ENCODE data around the gene DPF1.

Gene DPF1

DNA sequence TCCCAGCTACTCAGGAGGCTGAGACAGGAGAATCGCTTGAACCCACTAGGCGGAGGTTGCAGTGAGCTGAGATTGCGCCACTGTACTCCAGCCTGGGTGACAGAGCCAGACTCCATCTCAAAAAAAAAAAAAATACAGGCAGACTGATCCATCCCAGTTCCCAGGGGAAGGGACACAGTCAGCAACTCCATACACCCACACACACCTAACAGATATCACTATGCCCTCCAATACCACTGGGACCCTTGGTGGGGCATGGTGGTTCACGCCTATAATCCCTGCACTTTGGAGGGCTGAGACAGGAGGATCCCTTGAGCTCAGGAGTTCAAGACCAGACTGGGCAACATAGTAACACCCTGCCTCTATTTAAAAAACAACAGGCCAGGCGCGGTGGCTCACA lies 2.6 kb downstream of the DPF1 start:
- DNase-seq (ENCODE audit: low read depth in 2 of 2) = no peak

- no peak for DNase-seq (ENCODE audit: low read depth in 2 of 2)
These were observed 4.8 kb downstream of the DPF1 start for GRCh38 chr19:38219221-38219620.

DNA sequence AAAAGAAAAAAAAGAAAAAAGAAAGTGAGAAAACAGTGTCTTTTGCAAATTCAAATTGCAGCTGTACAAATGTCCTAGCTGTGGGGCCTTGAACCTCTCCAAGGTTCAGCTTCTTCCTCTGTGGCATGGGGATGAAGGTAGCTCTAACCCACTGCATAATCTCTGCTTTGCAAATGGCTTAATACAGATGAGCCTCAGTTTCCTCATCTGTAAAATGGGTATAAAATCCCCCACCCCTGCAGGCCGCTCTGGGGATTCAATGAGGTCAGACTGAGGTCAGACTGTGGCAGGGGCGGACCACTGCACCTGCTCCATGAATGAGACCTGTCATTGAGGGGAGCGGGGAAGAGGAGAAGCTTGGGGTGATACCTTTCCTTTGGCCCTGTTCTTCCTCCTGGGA lies 5.8 kb downstream of the DPF1 start:
- no peak for DNase-seq (ENCODE audit: low read depth in 2 of 2)

DNA sequence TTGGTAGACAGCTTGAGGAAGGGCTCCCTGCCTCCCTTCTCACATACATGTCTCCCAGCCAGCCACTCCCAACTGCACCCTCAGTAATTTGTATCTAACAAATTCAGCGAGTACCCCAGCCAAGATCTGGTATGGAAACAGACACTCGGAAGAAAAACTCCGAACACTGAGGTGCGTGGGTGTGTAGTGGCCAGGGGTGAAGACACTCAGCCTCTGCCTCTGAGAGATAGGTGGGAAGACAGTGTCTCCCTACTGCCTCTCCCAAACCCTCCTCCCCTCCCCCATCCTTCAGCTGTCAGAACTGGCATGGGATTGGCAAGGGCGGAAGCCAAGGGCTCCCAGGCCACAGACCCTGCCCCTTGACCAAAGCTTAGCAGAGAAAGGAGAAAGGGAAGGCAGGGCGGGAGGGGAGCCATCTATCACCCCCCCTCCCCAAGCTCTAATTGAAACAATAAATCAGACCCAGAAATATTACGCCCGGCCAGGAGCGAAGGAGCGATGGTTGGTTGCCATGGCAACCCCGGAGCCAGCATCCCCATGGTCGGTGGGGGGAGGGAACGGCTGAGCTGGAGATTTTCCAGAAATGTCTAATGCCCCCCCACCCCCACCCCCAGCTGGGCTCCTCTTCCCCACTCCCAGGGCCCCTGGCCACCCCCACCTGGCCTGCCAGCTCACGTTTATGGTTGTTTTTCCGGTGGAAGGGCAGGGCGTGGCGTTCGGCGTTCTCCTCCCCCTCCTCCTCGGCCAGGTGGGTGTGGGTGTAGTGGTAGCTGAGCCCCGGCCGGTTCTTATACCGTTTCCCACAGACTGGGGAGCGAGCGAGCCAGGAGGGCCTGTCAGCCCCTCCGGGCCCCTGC lies 7.0 kb downstream of the DPF1 start:
- no peak for DNase-seq (ENCODE audit: low read depth in 2 of 2)

DNA sequence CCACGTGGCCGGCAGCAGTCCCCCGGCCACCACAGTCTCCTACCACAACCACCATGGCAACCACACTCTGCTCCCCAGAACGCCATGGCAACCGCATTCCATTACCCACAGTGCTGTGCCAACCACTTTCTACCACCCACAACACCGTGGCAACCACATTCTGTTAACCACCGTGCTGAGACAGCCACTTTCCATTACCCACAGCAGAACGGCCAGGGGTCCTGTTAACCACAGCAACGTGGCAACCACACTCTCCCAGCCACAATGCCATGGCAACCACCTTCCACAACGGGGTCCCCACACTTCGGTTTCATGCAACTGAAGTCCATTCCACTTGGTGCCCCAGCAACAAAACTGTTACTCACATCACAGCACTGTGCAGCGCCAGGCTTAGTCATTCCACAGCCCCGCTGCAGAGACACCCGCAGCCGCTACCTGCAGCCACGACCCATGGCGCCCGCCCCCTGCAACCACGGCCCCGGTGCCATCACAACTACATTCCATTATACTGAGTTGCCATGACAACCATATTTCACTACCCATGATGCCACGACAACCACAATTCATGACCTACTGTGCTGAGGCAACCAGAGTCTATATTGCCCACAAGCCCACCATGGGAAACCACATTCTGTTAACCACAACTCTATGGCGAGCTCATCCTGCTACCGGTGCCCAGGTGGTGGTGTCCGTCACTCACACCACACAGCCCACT lies 10.0 kb downstream of the DPF1 start:
- DNase-seq (ENCODE audit: low read depth in 2 of 2) = peak; percentile 25 to 50

DNA sequence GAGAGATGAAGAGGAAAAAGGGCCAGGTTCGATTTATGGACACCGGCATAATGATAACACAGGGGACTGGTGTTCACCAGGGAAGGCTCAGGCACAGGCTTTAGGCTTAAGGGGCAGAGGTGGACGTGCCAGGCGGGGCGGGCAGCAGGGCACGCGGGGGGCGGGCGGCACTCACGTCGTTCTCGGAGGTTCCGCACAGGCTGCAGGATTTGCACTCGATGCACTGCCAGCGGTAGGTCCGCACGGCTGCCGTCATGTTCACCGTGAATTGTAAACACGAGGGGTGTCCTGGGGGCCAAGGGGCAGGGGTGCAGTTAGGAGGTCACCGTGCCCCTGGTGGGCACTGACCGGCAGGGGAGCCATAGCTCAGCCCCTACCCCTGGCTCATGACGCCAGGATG lies 10.6 kb downstream of the DPF1 start:
- no peak for DNase-seq (ENCODE audit: low read depth in 2 of 2)

DNA sequence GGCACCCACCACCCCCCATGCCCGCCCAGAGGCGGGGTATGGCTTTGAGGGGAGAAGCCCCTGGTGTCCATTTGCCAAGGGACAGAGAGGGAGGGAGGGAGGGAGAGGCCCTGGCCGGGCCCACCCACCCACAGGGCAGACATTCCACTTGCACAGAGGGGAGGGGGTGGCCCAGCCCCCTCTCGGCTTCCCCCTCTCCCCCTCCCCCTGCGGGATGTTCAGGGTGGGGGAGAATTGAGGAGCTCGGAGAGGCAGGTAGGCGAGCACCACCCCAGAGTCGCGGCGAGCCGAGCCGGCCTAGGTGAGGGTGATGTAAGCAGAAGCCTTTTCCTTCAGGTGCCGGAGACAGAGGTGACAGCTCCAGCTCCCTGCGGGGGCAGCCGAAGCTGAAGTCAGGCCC lies 12.3 kb downstream of the DPF1 start:
- no peak for DNase-seq (ENCODE audit: low read depth in 2 of 2)

GRCh38 chr19:38211151-38211591 lies 12.9 kb downstream of the DPF1 start:
- no peak for DNase-seq (ENCODE audit: low read depth in 2 of 2)

DNA sequence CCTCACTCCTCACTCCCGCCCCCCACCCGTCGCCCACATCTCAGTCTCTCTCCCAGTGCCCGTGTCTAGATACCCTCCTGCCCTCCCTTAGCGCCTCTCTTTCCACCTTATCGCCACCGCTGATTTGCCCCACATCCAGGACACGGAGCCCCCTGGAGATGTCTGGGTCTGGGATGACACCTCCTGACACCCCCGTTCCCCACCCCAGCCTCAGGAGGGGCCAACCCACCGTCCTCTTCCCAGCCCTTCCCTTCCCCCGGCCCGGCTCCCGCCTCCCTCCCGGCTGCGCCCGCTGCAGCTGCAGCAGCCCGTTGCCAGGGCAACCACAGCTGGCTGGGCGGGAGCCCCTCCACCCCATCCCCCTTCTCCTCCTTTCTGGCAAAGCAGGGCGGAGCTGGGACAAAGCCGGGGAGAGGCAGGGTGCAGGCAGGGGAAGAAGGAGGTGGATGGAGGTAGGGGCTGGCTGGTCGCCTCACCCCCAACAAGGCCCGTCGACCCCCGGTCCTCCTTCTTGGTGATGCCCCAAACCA lies 13.5 kb downstream of the DPF1 start:
- no peak for DNase-seq (ENCODE audit: low read depth in 2 of 2)

GRCh38 chr19:38209671-38210457 lies 14.2 kb downstream of the DPF1 start:
- no peak for DNase-seq (ENCODE audit: low read depth in 2 of 2)

- no peak for DNase-seq (ENCODE audit: low read depth in 2 of 2)
These were observed 14.9 kb downstream of the DPF1 start for GRCh38 chr19:38209152-38209551.

DNA sequence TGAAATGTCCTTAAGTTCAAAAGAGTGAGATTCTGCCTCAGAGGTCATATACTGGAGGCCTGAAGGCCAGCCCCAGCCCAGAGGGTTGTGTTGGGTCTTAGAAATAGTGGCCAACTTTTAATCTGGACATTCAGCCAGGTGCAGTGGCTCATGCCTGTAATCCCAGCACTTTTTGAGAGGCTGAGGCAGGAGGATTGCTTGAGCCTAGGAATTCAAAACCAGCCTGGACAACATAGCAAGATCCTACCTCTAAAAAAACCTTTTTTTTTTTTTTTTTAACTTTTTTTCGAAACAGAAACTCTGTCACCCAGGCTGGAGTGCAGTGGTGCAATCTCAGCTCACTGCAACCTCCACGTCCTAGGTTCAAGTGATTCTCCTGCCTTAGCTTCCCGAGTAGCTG lies 15.5 kb downstream of the DPF1 start:
- no peak for DNase-seq (ENCODE audit: low read depth in 2 of 2)

DNA sequence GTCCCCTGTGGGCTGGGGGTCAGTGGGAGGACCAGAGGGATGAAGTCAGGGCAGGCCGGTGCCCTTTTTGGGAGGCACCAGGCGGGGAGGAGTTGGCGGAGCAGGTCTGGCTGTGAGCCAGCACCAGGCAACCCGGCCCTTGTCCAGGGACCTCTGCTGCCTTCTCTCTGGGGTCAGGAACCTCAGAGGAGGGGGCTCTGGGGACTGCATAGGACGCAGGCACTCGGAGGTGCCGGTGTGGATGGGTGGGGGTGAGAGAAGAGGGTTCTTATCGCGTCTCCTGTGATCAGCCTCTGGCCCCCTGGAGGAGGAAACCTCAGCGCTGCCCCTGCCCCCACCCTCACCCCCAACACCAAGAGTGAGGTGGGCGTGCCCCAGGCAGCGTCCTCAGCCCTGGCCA lies 16.5 kb downstream of the DPF1 start:
- no peak for DNase-seq (ENCODE audit: low read depth in 2 of 2)

GRCh38 chr19:38206928-38207327 lies 17.1 kb downstream of the DPF1 start:
- no peak for DNase-seq (ENCODE audit: low read depth in 2 of 2)

DNA sequence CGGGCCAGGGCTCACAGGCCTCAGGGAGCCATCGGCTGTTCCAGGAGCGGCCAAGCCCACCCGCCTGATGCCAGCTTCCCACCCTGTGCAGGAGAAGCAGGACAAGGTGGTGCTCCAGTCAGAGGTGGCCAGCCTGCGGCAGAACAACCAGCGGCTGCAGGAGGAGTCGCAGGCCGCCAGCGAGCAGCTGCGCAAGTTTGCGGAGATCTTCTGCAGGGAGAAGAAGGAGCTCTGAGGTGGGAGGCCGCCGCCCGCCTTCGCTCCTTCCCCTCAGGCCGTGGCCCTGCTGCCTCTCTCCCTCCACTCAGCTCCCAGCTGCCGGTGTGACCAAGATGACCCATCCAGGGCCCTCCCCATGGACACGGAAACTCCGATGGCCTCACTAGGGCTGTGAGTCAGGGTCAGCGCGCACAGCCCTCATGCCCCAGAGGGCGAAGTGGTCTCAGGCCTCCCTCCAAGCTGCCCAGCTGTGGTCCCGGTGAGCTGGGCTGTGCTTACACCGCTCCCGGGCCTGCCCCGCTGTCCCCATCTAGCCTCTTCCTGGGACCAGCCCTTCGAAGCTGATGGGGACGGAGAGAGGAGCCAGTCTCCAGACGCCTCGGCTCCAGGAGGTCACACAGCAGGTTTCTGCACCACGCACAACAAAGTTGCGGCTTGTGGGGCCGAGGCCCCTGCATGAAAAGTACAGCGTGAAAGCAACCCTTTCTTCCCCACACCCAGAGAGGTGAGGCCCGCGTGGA lies 17.8 kb downstream of the DPF1 start:
- DNase-seq (ENCODE audit: low read depth in 2 of 2) = no peak

- no peak for DNase-seq (ENCODE audit: low read depth in 2 of 2)
These were observed 19.3 kb downstream of the DPF1 start for GRCh38 chr19:38204728-38205127.

DNA sequence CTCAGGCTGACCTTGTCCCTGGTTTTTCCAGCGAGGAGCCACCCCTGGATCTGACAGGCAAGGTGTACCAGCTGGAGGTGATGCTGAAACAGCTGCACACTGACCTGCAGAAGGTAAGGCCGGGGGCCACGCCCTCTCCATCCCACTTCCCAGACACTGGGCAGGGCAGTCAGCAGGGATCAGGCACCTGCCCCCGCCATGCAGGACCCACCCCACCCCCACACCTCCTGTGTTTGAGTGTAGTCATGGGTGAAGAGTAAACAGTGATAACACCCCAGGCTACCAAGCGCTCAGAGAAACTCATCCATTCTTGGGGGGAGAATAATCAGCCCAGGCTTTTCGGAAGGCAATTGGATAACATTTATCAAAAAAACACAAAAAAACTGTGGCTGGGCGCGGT lies 19.9 kb downstream of the DPF1 start:
- no peak for DNase-seq (ENCODE audit: low read depth in 2 of 2)

- no peak for DNase-seq (ENCODE audit: low read depth in 2 of 2)
These were observed 20.8 kb downstream of the DPF1 start for GRCh38 chr19:38203197-38203596.

- DNase-seq (ENCODE audit: low read depth in 2 of 2) = no peak
These were observed 21.5 kb downstream of the DPF1 start for GRCh38 chr19:38202504-38202903.

DNA sequence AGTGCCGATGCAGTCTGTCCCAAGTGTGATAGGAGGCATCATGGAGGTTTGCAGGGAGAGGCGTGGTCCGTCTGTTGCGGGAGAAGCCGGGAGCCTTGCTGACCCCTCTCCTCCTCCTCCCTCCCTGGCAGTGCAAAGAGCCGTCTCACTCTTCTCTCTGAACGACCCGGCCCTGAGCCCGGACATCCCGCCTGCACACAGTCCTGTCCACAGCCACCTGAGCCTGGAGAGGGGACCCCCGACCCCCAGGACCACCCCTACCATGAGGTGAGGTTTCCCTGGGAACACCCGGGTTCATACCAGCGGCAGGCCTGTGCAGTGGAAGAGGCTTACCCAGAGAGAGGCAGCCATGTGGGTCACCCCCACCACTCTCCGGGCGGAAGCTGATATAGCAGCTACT lies 22.3 kb downstream of the DPF1 start:
- DNase-seq (ENCODE audit: low read depth in 2 of 2) = no peak

GRCh38 chr19:38199340-38199739 lies 24.7 kb downstream of the DPF1 start:
- no peak for DNase-seq (ENCODE audit: low read depth in 2 of 2)
